SK-MEL-5 (cell line): Measurements from ENCODE around the gene VWA5B2. TPM values are rescaled to one million over a fixed set of nuclear protein-coding genes. Genes with fewer than 3 reads are reported as not detected.
A peak's percentile ranks its signal among the peaks of the same experiment; 100 is the strongest.
"Not testable (repeated sequence)": the region's sequence is repeated elsewhere in the genome, so short reads cannot be mapped to it uniquely, and the experiment has no call there.

ENCODE experiments used
- DNase-seq: peaks from one replicate; pipeline ENCODE4 v3.0.0-alpha.2; 2016; ENCODE audit warnings: low read depth, low spot score
- in situ Hi-C: cut with HindIII; loops from 2 replicates; pipeline ENCODE4 v1.10.0; 2016; ENCODE audit warnings: low sequenced_read_pairs, high pct_unique_total_duplicates, low pct_unique_long_range_greater_than_20kb
- total RNA-seq: library from RNA; depleted of rRNA; stranded (reverse); fragments of >200 nt; shearing (Covaris generic); gene quantifications from 2 replicates; pipeline ENCODE4 v1.2.3, GENCODE V29; 2014

Gene VWA5B2
- total RNA-seq, 1 experiment from 2014 or later = not detected

DNA sequence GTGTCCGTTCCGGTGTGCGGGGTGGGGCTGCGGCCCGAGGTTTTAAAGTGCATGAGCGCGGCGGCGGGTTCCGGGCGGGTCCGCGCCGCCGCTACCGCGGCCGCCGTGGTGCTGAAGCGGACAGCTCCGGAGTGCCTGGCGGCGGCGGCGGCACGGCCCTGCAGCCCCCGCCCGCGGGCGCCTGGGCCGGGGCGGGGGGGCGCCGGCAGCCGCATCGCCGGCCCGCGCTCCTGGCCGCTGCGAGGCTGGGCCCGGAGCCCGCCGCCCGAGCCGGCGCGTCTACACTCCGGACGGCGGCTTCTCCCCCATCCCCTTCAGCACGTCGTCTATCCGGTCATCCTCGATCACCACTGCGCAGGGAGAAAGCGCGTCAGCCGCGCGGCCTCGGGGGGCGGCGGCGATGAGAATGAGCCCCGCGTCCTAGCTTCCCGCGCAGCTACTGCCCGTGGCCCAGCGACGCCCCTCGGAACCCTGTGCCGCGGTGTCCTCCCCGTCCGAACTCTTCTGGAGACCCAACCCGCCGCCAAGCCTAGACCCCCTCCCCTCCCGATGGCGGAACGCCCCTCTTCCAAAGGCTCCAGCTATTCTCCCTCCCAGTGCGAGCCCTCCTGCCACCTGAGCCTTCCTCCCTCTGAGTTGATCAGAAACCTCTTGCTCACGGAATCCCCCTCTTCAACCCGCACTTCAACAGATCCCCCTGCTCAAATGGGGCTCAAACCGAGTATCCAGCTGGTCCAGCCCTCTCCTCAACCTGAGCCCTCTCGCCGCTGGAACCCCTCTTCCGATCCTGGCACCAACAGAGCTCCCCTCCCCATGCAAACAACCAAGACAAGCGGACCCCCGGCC is 30.7 kb downstream of the VWA5B2 start:
- no peak for DNase-seq
- in situ Hi-C loops = no loop called here

DNA sequence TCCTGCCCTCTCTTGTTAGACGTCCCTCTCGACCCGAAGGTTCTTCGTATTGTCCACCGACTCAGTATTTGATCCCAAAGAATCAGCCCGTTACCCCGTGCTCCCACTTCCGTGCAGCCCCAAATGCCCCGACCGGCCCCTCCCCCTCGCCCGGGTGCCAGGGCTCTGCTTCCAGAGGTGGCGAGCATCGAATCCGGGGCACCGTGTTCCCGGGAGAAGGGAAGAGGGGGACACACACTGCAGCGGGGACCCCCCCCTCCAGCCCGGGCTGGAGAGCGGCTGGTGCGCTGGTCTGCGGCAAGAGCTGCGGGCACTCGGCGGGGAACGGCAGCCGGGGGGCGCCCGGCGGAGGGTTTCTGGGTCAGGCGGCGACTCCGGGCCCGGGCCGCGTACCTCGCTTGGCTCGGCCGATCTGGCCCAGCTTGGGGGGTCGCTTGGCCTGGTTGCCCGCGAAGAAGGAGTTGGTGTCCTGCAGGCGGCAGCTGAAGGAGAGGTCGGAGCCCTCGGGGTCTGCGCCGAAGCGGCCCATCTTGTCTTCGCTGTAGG is 31.4 kb downstream of the VWA5B2 start:
- DNase-seq = no peak
- in situ Hi-C loops = no loop called here

- DNase-seq = peak; percentile 80
- in situ Hi-C loops = no loop called here
These were observed 32.0 kb downstream of the VWA5B2 start, which contains the start of gene CAMK2N2 for GRCh38 chr3:184261270-184261853. CAMK2N2 (minus strand) TSS chr3:184261553; CDS start chr3:184261285, 268 bp downstream.

GRCh38 chr3:184261854-184262763 is 32.7 kb downstream of the VWA5B2 start:
- in situ Hi-C loops = no loop called here
- DNase-seq = peak; percentile 41

DNA sequence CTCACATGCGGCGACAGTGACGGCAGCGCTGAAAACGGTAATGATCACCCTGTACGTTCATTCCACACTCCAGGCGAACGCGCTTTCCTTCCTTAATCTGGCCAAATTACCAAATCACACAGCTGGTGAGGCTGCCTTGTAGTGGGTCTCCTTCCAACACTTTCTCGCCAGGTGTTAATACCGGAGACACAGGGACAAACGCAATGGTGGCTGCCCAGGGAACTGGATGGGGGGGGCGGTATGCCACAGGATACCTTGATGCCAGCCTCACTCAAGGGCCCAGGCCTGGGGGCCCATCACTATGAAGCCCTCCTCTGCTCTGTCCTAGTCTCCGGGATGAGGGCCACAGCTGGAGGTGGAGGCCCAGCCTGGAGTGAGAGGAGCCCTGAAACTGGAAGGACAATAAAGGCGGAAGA is 33.4 kb downstream of the VWA5B2 start:
- in situ Hi-C loops = no loop called here
- DNase-seq = no peak

DNA sequence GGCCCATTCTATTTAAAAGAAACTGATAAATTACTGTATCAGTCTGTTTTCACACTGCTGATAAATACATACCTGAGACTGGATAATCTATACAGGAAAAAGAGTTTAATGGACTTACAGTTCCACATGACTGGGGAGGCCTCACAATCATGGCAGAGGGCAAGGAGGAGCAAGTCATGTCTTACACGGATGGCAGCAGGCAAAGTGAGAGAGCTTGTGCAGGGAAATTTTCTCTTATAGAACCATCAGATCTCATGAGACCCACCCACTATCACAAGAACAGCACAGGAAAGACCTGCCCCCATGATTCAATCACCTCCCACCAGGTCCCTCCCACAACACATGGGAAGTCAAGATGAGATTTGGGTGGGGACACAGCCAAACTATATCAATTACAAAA is 37.9 kb downstream of the VWA5B2 start:
- in situ Hi-C loops, DNase-seq: not testable (repeated sequence)

DNA sequence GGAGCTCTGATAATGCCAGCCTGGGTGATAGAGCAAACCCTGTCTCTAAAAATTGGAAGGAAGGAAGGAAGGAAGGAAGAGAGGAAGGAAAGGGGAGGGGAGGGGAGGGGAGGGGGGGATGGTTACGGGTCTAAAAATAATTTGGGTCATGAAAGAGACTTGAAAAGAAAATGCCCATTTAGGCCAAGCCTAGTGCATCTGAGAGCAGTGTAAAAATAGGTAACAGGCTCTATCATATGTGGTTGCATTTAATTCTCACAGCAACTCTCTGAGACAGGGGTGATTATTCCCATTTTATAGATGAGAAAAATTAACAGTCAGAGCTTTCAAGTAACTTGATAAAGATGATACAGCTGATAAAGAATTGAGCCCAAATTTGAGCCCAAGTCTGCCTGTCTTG is 42.9 kb downstream of the VWA5B2 start:
- DNase-seq = no peak
- in situ Hi-C loops = no loop called here

GRCh38 chr3:184275381-184275701 is 46.0 kb downstream of the VWA5B2 start:
- in situ Hi-C loops = no loop called here
- no peak for DNase-seq

DNA sequence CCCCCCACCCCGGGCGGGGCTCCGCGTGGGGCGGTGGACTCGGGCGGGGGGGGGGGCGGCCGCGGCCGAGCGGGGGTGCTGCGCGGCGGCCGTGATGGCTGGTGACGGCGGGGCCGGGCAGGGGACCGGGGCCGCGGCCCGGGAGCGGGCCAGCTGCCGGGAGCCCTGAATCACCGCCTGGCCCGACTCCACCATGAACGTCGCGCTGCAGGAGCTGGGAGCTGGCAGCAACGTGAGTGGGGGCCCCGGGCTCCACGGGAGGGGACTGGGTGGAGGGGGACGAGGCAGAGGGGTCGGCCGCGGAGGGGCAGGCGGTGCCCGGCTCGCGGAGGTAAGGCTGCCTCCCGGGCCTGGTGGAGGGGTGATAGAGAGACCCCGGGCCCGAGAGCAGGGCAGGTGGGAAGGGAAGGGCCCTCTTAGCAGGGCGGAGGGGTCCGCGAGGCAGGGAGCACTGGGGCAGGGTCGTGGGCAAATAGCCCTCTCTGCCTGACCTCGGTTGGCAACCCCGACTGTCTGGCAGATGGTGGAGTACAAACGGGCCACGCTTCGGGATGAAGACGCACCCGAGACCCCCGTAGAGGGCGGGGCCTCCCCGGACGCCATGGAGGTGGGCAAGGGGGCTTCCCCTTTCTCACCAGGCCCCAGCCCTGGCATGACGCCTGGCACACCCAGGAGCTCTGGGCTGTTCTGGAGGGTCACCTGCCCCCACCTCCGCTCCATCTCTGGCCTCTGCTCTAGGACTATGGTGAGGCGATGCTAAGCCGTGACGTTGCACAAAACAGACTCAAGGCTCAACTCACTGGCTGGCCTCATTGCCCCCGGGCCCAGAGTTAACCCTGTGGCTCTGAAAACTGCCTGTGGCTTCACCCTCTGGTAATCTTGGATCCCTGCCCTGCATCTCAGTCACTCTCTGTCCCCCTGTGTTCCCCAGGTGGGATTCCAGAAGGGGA is 46.9 kb downstream of the VWA5B2 start, which contains the start of gene ECE2:
Gene ECE2 (plus strand): TSS at position 62 of the 950 bp plus-strand sequence. CDS start 132 bp downstream, at position 194.
- no peak for DNase-seq
- in situ Hi-C loops = no loop called here

DNA sequence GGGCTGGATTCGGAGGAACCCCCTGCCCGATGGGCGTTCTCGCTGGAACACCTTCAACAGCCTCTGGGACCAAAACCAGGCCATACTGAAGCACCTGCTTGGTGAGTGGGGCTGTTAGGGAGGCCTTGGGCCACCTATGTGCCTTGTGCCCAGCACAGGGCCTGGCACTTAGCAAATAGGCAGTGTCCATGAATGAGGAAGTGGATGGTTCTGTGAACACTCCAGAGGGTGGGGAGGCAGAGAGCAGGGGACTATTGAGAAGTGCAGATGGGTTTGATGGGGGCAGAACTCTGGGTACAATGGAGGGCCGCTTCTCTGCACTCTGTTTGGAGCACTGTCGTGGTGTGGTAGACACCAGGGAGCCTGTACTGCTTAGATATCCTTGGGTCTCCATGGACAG is 48.0 kb downstream of the VWA5B2 start:
- in situ Hi-C loops = no loop called here
- no peak for DNase-seq

GRCh38 chr3:184282941-184283340 is 53.6 kb downstream of the VWA5B2 start:
- DNase-seq = no peak

GRCh38 chr3:184283681-184284080 is 54.3 kb downstream of the VWA5B2 start:
- in situ Hi-C loops = no loop called here
- no peak for DNase-seq

More at GRCh38 chr3:184282941-184283340, 53.6 kb downstream of the VWA5B2 start:
- in situ Hi-C loops = no loop called here

DNA sequence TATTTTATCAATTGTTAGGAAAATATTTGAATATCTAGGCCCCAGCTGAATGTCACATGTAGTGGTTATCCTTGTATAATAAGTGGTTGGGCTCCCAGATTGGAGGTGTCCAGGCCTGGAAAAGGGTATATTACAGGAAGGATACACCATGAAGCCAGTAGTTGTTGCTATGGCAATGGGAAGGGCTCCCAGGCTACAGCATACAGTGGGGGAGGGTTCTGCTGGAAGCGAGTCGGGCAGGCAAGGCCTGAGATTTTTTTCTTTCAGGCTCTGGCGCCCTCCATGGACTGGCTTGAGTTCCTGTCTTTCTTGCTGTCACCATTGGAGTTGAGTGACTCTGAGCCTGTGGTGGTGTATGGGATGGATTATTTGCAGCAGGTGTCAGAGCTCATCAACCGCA is 55.3 kb downstream of the VWA5B2 start:
- in situ Hi-C loops = no loop called here
- DNase-seq = peak; percentile 92

DNA sequence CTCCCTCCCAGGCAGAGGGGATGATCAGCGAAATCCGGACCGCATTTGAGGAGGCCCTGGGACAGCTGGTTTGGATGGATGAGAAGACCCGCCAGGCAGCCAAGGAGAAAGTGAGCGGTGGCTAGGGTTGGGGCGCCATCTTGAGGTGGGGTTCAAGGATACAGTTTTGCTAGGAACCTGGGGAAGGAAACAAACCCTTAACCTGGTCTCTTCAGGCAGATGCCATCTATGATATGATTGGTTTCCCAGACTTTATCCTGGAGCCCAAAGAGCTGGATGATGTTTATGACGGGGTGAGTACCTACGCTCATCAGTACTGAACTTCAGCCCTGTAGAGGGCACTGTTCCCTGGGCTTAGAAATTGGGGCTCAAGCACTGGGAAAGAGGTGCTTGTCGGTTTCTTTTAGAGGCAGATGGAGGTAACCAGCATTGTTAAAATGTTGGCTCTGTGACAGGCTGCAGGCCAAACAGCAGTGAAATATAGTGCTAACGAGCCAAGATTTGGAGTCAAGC is 60.1 kb downstream of the VWA5B2 start:
- DNase-seq = peak; percentile 75
- in situ Hi-C loops = no loop called here

DNA sequence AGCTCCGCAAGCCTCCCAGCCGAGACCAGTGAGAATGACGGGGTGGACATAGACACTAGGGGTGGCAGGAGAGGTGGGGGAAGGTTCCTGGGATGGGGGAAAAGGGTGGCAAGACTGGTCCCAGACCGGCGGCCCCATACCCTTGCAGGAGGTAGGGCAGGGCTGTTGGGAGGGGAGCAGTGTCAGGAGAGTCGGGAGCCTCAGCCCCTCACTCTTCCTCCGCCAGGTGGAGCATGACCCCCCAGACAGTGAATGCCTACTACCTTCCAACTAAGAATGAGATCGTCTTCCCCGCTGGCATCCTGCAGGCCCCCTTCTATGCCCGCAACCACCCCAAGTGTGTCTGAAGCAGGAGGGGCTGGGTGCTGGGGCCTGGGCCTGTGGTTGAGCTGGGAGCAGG is 60.9 kb downstream of the VWA5B2 start:
- DNase-seq = no peak
- in situ Hi-C loops = no loop called here

DNA sequence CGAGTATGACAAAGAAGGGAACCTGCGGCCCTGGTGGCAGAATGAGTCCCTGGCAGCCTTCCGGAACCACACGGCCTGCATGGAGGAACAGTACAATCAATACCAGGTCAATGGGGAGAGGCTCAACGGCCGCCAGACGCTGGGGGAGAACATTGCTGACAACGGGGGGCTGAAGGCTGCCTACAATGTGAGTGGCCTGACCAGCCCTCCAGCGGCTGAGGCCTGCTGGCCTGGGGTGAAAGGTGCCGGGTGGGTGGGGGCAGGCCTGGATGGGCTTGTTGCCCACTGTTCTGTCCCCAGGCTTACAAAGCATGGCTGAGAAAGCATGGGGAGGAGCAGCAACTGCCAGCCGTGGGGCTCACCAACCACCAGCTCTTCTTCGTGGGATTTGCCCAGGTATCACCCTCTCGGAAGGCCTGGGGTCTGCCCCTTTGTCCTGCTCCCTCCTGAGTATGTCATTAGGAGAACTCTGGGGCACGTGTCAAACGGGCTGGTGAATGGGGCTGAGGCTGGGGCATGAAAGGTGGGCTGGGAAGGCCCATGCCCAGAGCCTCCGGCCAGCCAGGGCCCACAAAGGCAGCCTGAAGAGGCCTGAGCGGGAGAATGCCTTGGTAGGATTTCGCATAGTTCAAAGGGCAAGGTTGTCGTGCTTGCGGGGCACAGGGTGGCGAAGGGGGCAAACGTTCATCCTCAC is 61.8 kb downstream of the VWA5B2 start:
- in situ Hi-C loops = no loop called here
- no peak for DNase-seq
